IPS DF 19.7 (cell line): Measurements from ENCODE around the gene MRGPRX3.
A peak's percentile ranks its signal among the peaks of the same experiment; 100 is the strongest.
"Not testable (repeated sequence)": the region's sequence is repeated elsewhere in the genome, so short reads cannot be mapped to it uniquely, and the experiment has no call there.

Experiments
- DNase-seq: peaks from one replicate; pipeline ENCODE4 v3.0.0-alpha.2; 2013; ENCODE audit warnings: low read depth, low spot score

MRGPRX3 gene

DNA sequence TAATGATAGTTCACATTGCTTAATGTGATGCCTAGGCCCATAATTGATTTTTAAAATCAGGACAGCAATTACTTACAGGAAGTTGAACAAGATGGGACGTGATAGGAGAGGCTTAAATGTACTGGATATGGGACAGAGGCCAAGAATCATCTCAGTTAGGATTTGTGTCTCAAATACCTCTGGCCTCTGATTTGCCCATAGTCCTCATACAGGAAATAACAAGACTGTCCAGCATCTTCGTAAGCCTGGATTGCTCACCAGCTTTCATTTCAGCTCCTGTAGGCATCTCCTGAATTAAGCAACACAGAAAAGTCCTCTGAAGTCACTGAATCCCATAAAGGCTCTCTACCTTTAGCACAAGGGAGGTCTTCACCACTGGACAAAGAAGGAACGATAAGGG lies at the start of gene MRGPRX3:
TSS of gene MRGPRX3 (plus strand) at position 231 of the 400 bp plus-strand sequence. CDS start 4,632 bp downstream, outside the sequence.
- no peak for DNase-seq

DNA sequence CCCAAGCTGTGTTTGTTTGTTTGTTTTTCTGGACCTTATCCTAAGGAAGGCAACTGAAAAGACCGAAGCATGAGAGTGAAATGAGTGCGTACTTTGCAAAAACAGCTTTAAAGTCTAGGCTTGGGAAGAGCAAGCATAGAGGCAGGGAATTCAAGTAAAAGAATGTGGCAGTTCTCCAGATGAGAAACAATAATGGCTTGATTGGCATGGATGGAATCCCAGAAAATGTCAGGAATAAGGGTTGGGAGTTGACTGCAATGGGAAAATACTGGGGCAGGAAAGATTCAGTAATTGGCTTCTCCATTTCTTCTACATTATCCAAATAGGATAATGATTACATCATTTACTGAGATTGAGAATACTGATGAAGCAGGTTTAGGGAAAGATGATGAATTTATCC lies 44.0 kb upstream of the MRGPRX3 start:
- DNase-seq: no peak

DNA sequence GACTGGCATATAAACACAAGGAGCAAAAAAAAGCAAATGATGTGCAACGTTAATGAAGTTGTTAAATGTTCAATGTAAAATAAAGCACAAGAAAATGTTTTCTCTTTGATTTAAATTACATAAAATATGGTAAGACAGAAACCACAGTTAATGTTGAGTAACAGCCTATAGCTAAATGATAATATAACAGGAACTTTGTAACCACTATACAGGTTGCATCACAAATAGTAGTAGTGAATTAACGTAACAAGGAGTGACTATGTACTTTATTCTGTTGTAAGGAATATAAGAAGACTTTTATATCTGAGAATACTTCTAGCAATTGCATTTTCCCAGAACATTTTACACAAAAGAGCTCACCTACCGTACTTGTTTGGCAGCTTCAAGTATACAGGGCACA lies 43.4 kb upstream of the MRGPRX3 start:
- no peak for DNase-seq

DNA sequence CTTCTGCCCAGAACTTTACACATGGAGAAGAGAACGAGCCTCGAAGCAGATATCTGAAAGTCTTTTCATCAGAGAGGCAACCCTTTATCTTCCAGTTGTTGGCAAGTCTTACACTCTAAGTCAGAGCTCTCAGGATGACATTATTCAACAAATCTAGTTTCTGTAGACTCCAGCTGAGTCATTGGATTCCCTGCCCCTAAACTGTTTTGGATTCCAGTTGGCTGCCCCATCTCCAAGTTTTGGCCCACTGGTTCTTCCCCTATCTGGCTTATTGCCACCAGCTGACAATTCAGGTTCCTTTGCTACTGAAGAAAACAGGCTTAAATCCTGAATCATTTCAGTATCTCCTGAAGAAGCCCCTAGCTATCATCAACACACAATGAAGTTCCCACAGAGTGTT lies 40.6 kb upstream of the MRGPRX3 start:
- DNase-seq: no peak

GRCh38 chr11:18093959-18094358 lies 38.4 kb upstream of the MRGPRX3 start:
- DNase-seq: no peak

DNA sequence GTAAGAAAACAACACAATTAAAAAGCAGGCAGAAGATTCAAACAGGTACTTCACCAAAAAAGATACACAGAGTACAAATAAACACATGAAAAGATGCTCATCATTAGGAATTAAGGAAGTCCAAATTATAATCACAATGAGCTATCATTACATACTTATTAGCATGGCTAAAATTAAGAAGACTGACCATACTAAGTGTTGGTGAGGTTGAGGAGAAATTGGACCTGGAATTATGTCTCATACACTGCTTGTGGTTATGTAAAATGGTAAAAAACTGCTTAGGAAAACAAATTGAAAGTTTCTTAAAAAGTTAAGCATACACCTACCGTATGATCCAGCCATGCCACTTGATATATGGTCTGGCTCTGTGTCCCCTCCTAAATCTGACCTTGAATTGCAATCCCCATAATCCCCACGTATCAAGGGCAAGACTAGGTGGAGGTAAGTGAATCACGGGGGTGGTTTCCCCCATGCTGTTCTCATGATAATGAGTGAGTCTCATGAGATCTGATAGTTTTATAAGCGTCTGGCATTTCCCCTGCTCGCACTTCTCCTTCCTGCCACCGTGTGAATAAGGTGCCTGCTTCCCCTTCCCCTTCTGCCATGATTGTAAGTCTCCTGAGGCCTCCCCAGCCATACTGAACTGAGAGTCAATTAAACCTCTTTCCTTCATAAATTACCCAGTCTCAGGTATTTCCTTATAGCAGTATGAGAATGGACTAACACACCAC lies 31.3 kb upstream of the MRGPRX3 start:
- no peak for DNase-seq

DNA sequence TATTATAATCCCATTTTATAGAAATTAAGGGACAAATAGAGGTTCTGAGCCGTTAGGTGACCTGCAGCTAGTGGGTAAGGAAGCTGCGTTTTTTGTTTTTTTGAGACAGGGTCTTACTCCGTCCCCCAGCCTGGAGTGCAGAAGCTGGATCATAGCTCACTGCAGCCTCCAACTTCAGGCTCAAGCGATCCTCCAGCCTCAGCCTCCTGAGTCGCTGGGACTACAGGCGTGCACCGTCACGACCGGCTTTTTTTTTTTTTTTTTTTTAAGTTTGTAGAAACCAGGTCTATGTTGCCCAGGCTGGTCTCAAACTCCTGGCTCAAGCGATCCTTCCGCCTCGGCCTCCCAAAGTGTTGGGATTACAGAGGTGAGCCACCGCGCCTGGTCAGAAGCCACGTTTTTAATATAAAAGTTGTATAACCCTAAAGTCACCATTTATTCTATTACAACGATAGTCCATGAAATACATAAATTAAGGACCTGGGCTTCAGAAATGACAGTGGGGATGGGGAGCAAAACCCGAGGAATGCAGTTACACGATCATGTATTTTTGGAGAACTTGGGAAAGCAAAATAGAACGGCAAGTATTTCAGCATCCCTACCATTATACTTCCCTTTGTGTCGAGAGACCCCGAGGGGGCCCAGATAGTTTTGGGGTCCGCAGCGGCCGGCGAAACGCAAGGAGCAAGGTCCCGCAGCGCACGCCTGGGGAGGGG lies 27.1 kb upstream of the MRGPRX3 start:
- DNase-seq: no peak

DNA sequence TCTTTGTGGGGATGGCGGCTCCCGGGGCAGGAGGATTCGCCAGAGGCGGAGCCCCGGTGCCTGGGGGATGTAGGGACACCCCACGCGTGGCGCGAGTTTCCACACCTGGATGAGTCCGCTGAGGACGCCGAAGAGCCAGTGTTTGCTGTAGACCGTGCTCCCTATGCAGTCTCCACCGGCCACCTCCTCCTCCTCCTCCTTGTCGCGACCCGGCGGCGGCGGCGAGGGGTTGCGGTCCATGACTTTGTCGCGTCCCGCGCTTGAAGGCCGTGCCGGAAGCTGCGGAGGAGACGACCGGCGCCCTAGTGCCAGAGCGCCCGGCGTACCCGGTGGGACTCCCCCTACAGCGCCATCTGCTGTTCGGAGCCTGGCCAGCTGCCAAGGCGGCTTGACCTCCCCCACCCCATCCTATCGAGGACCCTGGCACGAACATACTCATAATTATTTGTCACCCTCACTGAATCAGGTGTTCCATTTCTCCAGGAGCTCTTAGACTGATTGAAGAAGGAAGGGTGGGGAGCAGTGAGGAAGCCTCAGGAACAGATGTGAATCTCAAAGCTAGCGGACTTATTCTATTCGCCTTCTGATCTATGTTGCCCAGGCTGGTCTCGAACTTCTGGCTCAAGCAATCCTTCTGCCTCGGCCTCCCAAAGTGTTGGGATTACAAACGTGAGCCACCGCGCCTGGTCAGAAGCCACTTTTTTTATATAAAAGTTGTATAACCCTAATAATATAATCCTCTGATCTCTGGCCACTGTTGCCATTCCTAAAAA lies 26.4 kb upstream of the MRGPRX3 start, which contains the start of gene SAAL1:
TSS of gene SAAL1 (minus strand) at position 281 of the 773 bp plus-strand sequence. CDS start at position 240, 41 bp downstream.
- DNase-seq: peak; percentile 23

GRCh38 chr11:18106688-18107087 lies 25.7 kb upstream of the MRGPRX3 start:
- no peak for DNase-seq

DNA sequence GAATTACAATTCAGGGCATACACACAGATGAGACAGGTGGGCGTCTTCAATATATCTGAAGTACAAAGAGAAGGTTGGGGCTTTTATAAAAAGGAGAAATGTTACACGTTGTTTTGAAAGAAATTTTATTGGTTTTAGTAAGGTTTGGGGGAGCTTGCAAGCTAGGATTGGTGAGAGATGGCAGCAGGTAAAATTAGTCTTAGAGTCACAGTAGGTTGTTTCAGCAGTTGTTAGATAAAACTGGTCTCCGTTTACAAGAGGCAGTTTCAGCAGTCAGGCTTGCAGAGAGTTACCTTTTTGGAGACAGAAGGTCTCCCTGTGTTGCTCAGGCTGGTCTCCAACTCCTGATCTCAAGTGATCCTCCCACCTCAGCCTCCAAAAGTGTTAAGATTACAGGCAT lies 24.1 kb upstream of the MRGPRX3 start:
- no peak for DNase-seq

- DNase-seq: no peak
Observed at GRCh38 chr11:18111005-18111404, 21.4 kb upstream of the MRGPRX3 start.

- no peak for DNase-seq
Observed at GRCh38 chr11:18115360-18116127, 16.8 kb upstream of the MRGPRX3 start.

- not testable (repeated sequence) for DNase-seq
Observed at GRCh38 chr11:18121331-18121828, 11.0 kb upstream of the MRGPRX3 start.

DNA sequence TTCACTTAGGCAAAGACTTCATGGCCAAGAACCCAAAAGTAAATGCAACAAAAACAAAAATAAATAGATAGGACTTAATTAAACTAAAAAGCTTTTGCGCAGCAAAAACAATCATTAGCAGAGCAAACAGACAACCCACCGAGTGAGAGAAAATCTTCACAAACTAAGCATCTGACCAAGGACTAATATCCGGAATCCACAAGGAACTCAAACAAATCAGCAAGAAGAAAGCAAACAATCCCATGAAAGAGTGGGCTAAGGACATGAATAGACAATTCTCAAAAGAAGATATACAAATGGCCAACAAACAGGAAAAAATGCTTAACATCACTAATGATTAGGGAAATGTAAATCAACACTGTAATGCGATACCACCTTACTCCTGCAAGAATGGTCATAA lies 1.3 kb upstream of the MRGPRX3 start:
- DNase-seq: not testable (repeated sequence)

DNA sequence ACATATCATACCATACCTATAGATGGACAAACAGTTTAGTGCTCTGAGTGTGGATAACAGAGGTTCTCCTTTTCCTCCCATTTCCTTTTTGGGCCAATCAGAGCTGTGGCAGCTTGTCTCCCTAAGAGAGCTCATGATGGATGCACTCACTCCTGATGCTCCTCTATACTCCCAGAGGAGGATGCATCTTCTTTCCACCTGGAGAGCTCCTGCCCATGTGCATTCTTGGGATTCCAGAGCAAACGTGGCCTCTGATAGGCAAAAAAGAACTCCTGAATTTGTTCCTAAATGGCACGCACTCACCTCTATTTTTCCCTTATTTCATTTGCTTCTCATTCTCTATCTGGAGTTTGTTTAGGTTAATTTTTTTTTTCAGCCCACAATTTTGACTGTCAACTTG lies 2.9 kb downstream of the MRGPRX3 start:
- DNase-seq: no peak

GRCh38 chr11:18137186-18137800 lies 4.9 kb downstream of the MRGPRX3 start:
- no peak for DNase-seq

DNA sequence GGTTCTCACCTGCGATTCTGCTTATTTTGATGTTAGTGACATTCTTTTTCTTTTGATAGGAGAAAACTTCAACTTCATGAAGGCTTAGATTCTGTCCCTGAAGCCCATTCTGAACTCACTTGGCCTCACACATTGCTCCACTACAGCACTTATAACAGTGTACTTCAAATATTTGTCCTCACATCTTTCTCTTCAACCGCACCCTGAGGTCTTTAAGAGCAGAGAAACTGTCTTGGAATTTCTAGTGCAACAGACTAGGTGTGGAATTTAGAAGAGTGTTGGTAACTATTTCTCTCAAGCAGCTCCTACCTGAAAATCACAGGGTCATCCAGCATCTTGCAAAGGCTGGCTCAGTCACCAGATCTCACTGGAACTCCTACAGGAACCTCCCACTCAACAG lies 7.8 kb downstream of the MRGPRX3 start:
- DNase-seq: no peak

DNA sequence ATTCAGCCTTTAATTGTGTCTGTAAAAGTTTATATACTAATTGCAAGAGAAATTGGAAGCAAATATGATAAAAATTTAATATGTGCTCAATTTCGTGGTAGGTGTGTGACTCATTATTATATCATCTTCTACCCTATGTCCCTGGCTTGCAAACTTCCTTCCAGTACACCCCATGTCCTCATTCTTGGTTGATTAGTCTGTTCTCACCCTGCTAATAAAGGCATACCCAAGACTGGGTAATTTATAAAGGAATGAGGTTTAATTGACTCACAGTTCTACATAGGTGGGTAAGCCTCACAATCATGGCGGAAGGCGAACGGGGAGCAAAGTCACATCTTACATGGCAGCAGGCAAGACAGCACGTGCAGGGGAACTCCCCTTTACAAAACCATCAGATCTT lies 11.9 kb downstream of the MRGPRX3 start:
- no peak for DNase-seq

- no peak for DNase-seq
Observed at GRCh38 chr11:18145025-18145424, 12.7 kb downstream of the MRGPRX3 start.

DNA sequence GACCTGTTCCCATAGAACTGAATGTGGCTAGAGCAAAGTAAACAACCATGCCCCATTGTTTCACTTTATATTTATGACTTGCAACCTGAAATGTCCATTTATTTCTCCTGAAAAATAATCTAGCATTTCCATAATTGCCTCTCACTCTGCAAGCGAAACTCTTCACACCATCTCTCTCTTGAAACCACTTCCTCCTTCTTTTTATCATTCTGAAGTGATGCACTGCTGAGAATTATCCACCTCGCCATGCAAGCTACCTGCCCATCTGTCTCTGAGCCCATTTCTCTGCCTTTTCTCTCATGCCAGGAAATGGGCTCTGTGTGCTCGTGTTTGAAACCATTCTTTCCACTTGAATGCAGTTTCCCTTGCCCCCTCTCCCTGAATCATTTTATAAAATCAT lies 13.5 kb downstream of the MRGPRX3 start:
- no peak for DNase-seq

DNA sequence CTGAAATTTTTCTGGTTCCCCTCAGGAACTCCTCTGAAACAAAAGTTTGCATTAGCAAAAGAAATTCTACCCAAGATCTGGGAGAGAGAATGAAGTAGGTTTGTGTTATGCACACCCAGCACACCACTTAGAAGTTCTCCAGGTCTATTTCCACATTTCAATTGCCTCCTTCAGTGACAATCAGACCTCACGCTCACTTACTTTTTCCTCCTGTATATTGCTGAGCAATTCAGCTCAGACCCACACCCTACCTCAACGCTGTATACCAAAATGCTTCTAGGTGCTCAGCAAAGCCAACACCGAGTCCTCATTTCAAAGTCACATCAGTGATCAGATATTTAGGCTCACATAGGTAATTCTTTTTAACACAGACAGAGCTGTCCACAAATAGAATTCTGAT lies 19.2 kb downstream of the MRGPRX3 start:
- DNase-seq: no peak
